Activated CD4-positive, alpha-beta T cell treated with anti-CD3 and anti-CD28 coated beads, Interleukin-2, Interleukin-6, amounts not matched to agents 100 ng/mL and 50 ng/mL, durations not matched to agents 16 hours and 8 hours (primary cell): Measurements from ENCODE around the gene ABCF3.

Source experiments
- DNase-seq: peaks from one replicate; pipeline ENCODE4 v3.0.0-alpha.2; 2020

The ABCF3 gene

DNA sequence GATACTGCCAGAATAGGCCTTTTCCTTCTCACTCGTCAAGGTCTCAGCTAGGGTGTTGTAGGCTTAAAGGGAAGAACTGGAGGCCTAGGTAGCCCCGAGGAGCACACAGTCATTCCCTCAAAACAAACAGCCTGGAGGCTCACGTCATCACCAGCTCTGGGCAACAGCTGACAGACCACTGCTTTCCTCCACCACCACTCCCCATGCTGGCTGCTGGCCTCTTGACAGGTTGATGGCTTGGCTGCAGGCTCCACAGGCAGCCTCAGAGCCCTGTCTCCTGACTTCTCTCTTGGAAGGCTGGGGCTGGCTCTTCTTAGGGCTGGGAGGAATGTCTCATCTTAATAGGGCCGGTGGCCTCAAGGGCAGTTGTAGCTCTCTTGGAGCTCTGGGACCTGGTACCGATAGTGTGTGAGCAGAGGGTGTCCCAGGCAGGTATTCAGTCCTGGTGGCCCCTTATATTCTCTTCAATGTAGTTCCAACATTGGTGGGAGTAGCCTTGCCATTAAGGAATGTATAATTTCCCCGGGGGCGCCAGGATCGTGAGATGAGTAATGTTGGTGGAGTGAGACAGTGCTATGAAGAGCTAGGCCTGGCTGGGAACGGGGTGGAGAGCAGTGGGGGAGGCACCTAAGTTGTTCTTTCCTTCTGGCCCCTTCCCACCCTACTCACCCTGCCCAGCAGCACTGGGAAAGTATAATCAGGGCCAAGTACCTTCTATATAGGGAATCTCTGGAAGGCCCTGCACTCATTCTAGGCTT, 17.5 kb upstream of the ABCF3 start:
- no peak for DNase-seq

DNA sequence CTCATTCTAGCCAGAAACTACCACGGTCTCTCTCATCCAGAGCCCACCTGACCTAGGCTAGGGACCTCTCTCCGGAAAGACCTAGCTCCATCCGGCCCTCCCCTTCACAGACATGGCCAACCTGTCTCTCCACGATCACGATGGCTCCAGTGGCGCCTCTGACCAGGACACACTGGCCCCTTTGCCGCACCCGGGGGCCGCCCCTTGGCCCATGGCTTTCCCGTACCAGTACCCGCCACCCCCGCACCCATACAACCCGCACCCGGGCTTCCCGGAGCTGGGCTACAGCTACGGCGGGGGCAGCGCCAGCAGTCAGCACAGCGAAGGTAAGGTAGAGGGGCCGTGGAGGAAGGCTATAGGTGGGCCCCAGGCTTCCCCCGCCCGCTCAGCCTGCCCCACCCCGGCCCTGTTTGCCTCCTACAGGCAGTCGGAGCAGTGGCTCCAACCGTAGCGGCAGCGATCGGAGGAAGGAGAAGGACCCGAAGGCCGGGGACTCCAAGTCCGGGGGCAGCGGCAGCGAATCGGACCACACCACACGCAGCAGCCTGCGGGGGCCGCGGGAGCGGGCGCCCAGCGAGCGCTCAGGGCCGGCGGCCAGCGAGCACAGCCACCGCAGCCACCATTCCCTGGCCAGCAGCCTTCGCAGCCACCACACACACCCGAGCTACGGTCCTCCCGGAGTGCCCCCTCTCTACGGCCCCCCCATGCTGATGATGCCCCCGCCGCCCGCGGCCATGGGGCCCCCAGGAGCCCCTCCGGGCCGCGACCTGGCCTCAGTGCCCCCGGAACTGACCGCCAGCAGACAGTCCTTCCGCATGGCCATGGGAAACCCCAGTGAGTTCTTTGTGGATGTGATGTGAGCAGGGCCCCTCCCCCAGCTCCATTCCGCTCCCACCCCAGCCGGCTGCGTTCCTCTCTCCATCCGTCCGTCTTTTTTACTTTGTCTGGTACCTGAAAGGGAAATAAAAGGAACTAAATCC, 15.8 kb upstream of the ABCF3 start:
- no peak for DNase-seq

DNA sequence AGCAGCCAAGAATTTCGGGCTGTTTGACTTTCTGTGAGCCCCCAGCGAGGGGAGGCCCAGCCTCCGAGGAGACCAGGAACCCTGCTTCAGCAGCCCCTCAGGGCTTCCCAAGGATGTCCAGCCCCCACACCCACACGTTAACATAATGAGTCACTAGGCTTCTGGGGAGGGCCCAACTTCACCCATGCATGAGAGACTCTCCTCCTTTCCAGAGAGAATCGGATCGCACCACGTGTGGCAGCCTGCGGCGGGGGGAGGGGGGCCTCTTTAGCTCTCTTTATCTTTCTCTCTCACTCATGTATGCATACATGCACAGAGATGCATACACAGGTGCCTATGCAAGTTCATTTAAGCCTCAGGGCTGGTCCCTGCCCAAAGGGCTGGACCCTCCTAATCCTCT, 14.4 kb upstream of the ABCF3 start:
- DNase-seq, result no peak

DNA sequence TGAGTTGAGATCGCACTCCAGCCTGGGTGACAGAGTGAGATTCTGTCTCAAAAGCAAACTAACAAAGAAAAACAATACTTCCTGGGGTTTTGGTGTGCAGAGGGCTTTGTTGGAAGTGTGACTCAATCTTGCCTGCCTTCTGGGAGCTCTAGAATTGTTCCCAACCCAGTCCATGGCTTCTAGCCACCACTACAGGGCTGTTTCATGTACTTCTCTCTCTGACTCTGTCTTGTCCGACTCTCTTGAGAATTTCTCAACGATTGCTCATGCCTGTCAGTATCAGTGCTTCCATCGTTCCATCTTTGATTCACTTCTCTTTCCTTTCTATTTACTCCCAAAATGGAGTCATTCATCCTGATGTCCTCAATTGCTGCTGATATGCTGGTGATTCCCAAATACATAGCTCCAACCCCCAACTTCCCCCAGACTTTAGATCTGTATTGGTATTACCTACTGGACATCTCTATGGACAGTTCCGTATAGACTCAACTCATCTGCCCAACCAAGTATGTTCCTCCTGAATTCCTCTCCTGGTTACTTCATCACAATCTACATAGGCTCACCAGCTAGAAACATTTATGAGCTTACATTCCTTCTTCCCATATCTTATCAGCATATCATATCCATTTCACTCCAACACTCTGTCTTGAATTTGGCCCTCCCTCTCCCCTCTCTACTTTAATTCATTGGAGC, 13.2 kb upstream of the ABCF3 start:
- DNase-seq, result no peak

DNA sequence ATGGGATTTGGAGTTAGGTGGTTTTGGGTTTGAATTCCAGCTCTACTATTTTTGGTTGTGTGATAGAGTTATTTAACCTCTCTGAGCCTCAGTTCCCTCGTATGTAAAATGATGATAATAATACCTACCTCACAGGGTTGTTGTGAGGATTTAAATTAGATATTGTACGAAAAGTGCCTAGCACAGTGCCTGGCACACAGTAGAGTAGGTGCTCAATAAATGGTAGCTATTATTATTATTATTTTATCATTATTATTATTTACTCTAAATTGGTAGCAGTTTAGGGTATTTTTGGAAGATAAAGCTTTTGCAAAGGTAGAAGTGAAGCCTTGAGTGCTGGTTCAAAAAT, 12.7 kb upstream of the ABCF3 start:
- DNase-seq, result no peak

DNA sequence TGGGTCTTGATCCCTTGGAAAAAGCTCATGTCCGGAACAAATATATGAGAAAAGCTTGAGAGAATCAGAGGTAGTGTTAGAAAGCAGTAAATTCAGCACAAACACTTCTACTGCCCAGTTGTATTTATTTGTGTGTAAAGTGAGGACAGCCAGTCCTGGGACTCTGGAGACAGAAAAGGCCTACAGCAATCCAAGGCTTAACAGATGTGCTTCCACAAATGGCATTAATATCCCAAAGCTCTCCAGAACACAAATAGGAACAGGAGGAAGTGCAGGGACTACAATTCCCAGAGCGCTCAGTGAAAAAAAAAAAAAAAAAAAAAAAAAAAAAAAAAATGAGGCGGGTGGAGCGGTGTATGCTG, 11.7 kb upstream of the ABCF3 start:
- no peak for DNase-seq

DNA sequence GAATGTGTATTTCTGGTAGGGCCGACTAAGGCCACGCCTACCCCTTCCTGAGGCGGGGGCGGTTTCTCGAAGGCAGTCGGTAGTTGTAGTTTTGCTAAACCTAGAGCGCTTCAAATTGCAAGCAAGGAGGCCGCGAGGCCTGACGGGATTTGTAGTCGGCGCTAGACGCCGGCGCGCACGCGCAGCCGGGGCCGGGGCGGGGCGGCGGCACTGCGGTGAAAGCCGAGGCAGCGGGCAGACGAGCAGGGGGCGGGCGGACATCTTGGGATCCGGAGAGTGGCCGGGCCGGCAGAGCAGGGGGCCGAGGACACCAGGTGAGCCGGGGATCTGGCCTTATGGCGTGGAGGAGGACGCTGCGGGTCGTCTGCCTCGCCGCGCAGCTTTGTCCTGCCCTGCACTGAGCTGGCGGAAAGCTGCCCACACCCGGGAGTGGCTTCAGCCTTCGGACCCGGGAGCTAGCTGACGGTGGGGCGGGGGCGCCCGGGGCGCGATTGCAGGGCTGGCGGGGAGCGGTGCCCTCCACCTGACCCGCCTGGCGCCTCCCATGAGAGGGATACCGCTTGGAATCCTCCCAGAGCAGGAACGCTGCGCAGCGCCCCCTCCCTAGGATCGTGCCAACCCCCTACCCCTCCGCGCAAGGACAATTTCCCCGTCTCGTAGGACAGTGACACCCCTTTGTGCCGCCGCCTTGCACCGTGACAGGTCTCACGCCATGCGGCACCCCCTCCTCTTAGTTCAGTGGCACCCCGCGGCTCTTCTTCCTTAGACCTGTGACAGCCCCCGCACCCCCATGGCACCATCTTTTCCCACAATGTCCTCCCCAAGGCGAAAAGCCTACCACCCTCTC, 11.1 kb upstream of the ABCF3 start, which contains the start of gene AP2M1:
Gene AP2M1, plus strand, starts transcription at position 210 of the 847 bp plus-strand sequence. CDS start 2,139 bp downstream, outside the sequence.
- peak; percentile 99 for DNase-seq

DNA sequence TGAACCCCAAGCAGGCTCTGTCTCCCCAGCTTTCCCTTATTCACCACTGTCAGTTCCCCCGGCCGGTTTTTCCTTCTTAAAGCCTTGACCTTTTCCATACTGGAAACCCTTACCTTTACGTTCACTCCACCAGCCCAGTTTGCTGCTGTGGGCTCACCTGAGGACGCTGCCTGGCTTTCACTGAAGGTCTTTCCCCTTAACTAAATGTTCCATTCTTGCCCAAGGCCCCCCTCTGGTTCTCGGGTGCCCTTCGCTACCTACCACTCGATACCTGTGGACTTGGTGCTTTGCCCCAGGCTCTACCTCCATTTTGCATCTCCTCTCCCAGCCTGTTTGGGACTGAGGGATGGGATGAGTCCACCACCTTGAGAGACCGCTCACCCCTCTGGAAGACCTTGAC, 10.5 kb upstream of the ABCF3 start:
- DNase-seq, result no peak

DNA sequence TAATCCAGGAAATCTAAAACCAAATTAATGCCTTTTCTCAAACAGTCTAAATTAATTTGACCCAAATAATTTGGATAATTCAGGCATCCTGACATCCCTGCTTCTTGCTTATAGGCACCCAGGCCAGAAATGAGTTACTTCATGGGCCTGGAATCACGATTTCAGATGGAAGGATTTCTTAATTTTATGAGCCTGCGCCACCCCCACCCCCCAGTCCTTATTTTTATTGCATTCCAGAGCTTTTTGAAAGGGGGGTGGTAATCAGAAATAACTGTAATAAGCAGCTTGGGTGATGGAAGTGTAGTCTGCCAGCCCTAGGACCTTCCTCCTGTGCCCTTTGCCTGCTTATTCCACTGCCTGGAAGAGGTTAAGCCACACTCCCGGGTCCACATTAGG, 10.0 kb upstream of the ABCF3 start:
- no peak for DNase-seq

DNA sequence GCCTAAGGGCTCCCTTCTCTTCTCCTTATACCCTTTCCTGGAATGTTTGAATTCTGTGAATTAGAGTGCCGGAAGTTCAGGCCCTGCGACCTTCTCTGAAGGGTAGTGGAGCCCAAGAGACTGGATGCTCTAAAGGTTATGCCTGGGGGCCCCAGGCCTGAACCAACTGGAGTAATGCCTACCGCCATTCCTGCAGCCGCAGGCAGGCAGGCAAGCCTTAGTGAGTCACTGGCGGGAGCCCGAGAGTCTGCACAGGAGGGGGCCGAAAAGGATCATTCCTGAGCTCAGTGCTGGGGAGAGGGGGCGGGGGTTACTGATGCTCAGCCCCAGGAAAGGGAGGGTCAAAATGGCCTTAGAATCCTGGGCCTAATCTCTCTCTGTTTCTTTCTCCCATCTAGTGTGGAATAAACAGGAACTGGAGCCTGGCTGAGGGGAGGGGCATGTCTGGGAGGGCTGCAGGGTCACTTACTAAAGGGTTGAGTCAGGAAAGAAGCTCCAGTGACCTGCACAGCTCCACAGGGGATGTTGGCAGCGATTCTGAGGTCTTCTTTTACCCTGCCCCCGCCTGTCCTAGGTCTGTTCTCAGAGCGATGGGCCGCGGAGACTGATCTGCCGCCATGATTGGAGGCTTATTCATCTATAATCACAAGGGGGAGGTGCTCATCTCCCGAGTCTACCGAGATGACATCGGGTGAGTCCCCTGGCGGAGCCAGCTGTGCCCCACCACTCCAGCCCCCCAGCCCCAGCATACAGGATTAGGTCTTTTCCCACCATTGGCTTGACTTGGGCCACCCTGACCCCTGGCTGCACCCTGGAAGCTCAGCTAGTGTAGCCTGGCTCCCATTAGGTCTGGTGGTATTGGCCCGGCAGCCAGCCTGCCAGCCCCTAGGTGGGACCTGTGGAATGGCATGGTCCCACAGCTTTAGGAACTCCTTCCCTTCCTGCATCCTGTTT, 9.3 kb upstream of the ABCF3 start:
- DNase-seq, result no peak

DNA sequence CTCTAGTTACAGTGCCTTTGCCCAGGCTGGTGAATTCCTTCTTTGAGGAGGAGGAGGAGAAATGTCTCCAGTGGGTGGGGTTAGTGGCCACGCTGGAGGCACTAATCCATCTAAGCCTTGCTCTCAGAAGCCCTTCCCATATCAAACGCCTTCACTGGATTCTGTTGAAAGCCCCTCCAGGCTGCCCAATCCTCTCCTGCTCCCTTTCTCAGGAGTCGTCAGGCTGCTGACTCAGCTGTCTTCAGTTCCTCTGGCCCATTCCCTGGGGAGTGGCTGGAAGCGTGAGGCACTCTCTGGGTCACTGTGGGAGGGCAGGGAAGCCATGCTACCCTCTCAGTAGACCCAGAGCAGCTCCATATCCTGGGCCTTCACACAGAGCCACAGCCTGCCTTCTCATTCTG, 8.7 kb upstream of the ABCF3 start:
- no peak for DNase-seq

DNA sequence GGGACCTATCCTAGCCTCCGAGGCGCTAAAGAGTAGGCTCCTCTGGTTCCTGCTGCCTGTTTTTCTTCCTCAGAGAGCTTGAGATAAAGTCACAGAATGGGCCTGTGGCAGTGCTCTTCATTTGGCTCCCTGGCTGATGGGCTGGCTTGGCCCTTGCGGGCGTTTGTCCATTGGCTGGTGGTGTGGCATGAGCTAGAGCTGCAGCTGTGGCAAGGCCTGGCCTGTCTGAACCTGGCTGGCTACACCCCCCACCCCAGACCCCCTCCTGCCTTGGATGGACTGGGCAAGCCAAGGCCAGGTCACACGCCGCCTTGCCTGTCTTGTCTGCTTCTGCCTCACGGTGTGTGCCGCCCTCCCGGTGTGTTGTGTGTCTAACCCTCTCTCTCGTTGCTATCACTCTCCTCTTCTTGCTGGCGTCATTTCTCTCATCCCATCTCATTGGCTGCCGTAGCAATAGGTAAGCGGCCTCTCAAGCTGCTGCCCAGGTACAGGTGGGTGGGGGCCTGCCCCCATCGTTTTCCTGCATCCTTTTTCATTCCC, 8.2 kb upstream of the ABCF3 start:
- DNase-seq, result no peak

DNA sequence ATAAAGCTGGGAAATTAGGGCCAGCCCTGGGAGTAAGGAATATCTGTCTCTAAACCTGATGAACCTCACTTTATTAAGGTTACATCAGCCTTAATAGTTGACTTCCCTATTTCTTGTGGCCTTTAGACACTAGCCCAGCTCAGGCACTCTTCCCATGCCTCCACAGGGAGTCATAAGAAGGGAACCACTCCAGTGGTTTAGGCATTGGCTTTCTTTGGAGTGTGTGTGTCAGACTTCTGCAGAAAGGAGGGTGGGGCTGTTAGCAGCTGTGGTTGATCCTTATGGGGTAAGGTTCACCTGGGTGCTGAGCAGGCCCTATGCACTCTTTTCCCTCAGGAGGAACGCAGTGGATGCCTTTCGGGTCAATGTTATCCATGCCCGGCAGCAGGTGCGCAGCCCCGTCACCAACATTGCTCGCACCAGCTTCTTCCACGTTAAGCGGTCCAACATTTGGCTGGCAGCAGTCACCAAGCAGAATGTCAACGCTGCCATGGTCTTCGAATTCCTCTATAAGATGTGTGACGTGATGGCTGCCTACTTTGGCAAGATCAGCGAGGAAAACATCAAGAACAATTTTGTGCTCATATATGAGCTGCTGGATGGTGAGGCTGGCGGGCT, 7.4 kb upstream of the ABCF3 start:
- no peak for DNase-seq

DNA sequence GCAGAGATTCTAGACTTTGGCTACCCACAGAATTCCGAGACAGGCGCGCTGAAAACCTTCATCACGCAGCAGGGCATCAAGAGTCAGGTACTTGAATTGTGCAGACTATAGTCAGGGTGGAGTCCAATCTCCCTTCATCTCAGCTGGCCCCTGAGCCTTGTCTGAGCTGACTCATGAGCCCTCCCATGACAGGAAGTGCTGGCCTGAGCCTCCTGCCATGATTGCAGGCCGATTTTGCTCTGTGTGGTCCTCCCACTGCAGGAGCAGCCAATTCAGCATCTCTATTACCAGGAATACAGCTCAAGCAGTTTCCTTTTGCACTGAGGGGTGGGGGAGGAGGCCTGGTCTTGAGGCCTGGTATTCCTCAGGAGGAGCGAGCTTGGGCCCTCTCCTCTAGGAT, 5.8 kb upstream of the ABCF3 start:
- no peak for DNase-seq

DNA sequence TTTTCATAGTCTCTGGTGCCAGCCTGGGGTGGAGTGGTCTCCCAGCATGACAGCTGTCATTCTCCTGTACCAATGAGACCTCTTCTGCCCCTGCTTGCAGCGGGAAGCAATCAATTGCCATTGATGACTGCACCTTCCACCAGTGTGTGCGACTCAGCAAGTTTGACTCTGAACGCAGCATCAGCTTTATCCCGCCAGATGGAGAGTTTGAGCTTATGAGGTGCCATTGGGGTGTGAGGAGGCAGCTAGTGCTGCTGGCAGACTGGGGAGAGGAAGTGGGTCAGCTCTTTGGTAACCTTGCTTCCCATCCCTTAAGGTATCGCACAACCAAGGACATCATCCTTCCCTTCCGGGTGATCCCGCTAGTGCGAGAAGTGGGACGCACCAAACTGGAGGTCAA, 4.4 kb upstream of the ABCF3 start:
- DNase-seq, result no peak

DNA sequence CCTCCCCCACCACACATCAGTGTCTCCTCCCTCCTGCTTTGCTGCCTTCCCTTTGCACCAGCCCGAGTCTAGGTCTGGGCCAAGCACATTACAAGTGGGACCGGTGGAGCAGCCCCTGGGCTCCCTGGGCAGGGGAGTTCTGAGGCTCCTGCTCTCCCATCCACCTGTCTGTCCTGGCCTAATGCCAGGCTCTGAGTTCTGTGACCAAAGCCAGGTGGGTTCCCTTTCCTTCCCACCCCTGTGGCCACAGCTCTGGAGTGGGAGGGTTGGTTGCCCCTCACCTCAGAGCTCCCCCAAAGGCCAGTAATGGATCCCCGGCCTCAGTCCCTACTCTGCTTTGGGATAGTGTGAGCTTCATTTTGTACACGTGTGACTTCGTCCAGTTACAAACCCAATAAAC, 2.3 kb upstream of the ABCF3 start:
- DNase-seq, result no peak

DNA sequence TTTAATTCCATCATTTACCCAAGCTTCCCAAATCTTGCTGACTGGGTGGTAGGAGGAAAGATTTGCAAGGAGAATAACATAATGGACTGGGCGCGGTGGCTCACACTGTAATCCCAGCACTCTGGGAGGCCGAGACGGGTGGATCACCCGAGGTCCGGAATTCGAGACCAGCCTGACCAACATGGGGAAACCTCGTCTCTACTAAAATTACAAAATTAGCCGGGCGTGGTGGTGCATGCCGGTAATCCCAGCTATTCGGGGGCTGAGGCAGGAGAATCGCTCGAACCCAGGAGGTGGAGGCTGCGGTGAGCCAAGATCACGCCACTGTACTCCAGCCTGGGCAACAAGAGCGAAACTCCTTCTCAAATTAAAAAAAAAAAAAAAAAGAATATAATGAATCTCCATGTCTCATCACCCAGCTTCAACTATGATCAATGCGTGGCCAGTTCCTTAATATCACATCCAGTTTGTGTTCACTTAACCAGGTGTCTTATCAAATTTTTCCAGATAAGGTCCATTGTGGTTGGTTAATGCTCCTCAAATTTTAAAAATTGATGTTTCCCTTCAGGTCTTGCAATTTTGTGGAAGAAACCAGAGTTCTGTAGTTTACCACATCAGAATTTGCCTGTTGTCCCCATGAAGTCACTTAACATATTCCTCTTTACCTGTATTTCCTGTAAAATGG, 1.3 kb upstream of the ABCF3 start:
- no peak for DNase-seq

DNA sequence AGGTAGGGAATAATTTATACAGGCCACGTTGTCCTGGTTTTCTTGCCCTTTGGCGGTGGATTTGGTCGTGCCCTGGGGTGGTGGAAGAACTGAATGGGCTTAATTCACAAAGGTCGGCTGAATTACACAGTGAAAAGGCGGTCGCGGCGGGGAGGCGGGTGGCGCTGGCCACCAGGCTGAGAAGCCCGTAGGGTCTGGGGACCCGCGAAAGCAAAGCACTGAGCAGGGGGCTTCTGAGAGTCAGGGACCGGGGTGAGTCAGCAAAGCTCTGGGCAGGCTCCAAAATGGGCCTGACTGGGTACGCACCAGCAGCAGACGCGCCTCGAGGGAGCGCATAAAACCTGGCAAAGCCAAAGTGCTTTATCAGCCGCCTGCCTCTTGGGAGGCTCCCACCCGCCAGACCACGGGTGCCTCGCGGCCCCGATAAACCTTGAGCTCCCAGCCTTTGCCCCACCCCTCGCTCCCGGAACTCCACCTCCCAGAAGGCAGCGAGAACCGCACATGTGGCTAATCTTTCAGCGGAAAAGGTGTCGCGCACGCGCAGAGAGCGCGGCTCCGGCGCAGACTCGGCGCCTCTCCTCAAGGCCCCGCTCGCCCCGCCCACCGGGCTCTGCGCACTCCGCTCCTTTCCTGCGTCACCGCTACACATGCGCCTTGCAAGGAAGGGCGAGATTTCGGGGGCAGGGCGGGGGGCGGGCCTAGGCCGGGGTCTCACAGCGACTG, 377 bp upstream of the ABCF3 start:
- peak; percentile 99 for DNase-seq

DNA sequence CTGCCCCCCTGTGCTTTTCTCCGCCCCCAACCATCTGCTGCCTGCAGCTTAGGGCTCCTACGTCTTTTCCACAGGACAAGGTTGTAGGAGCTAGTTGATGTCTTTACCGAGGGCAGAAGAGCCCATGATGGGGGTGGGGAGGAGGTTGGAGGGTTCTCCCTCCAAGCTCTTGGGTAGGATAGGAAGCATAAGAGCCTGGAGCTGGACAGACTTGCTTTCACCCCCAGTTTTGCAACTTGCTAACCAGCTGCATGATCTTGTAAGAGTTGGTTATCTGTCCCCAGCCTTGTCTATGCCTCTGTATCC, 856 bp downstream of the ABCF3 start:
- no peak for DNase-seq

DNA sequence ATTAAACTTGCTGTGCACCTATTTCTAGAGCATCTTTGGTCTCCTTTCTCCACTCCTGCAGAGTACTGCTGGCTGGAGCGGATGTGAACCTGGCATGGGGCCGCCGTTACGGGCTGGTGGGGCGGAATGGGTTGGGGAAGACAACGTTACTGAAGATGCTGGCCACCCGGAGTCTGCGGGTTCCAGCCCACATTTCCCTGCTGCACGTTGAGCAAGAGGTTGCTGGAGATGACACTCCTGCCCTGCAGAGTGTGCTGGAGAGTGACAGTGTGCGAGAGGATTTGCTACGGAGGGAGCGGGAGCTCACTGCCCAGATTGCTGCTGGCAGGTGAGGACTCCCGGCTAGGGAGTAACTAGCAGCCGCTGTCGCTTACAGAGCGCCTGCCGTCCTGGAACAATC, 2.1 kb downstream of the ABCF3 start:
- DNase-seq, result no peak
